Stimulated activated naive CD4-positive, alpha-beta T cell (primary cell): ENCODE measurements around the gene ASB4.
"Not testable (repeated sequence)": the region's sequence is repeated elsewhere in the genome, so short reads cannot be mapped to it uniquely, and the experiment has no call there.

Experiments used
- DNase-seq, 6 experiments: peaks; one replicate each; lab custom pipeline; 2025; lab: John Stamatoyannopoulos, UW

The ASB4 gene, protein sequence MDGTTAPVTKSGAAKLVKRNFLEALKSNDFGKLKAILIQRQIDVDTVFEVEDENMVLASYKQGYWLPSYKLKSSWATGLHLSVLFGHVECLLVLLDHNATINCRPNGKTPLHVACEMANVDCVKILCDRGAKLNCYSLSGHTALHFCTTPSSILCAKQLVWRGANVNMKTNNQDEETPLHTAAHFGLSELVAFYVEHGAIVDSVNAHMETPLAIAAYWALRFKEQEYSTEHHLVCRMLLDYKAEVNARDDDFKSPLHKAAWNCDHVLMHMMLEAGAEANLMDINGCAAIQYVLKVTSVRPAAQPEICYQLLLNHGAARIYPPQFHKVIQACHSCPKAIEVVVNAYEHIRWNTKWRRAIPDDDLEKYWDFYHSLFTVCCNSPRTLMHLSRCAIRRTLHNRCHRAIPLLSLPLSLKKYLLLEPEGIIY

DNA sequence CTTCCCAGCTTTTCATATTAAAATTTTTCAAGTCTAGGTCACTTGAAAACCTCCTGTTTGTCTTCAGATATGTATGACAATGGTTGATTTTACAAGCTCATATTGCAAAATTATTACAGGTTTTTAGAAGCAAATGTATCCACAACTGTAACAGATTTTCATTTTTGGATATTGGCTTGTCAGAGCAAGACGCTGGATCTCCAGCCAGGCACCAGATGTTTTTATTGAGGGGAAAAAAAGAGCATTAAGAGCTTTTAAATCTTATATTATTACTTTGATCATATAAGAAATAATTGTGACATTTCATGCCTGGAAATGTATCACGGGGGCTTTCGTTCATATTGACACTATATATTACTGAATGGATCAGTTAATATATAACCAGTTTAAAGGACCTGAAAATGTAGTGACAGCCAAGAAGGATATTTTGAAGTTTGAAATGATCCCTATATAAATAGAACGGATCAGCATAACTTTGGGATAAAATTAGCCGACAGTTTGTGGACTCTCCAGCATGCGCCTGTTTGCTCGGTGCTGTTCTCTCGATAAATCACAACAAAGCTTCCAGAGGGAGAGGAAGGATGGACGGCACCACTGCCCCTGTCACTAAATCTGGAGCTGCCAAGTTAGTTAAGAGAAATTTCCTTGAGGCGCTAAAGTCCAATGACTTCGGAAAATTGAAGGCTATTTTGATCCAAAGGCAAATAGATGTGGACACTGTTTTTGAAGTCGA, at the start of gene ASB4:
ASB4 (plus strand) TSS at position 553 of the 733 bp plus-strand sequence; CDS start at position 582, 29 bp downstream.
- DNase-seq: no peak

DNA sequence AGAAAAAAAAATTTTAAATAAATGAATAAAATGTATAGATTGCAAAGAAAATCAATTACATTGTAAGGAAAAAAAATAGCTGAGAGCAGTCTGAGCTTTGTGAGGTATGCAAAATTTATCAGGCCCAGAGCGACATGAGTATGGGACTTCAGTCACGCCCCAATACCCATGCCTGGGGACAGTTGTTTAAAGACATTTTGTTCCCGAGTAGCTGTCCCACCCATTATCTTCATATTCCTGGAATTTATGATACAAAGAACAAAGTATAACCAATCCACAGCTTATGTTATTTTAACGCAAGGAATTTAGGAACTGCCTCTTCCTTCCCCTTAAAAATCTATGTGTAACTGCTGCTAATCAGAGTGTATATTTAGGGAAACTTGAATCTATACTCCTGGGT, 49.3 kb upstream of the ASB4 start:
- DNase-seq: no peak

DNA sequence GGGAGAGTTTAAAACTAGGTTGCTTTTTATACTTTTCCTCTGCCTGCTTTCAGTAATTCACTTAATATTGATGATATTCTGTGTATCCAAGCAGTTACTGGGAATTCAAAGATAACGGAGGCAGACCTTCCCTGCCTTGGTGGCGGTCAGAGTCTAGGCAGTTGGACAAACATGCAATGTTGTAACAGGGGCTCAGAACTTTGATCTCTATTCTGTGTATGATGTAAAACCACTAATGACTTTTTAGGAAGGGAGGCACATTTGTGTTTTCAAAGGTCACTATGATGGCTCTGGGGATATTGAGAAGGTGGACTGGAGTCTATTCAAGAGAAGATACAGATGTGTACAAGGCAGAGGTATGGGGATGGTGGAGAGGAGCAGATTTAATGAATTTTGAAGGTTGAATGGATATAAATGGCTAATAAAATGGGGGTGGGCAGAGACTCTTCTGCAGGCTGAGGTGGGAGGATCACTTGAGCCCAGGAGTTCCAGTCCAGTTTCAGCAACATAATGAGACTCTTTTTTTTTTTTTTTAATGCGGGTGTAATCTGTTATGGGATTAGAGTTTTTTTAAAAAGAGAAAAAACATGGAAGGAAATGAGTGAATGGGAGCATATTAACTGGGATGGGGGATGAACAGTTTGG, 45.2 kb upstream of the ASB4 start:
- no peak for DNase-seq

DNA sequence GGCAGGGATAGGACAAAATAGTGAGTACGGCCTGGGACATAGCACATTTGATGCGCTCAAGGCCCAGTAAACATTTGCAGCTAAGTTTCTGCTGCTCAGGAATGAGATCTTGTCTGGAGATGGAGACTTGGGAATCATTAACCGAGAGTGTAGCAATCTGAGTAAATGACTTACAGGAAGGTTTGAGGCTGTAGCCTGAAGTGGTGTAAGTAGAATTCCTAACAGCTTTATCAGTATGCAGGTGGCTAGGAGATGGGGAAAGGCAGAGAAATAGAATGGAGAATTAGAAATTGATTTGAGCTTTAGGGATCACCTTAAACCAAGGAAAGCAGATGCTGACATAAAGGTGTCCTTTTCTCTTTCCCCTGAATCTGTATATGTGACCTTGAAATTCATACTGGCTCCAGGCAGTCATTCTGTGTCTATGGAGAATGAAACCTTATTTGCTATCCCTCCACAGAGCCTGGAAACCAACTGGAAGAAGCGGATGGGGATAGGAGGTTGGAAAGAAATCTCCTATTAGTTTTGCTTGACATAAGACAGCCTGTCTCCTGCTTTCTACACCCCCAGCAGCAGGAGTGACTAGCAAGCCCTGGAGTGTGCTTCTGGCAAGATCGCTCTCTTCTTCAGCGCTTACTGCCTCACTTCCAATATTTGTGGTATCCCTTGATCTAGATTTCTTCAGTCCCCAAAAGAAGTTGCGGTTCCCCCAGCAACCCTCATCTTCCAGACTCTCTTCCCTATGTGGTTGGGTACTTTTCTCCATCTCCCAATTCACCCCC, 44.5 kb upstream of the ASB4 start:
- no peak for DNase-seq

DNA sequence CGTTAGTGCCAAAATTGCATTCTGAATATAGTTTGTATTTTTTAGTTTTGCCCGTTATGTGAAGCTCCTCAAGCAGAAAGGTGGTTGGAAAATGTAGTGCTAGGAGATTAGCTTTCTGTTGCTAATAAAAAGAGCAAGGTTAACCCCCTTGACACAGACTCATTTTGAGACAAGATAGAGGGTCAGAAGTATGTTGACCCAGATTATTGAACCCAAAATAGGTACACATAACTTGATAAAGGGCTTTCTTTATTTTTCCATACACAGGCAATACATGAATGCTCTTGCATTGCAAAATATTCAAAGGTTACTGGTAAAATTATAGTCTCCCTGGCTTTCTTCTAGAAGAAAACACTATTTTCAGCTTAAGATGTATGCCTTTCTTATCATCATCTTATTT, 40.9 kb upstream of the ASB4 start:
- DNase-seq: no peak

DNA sequence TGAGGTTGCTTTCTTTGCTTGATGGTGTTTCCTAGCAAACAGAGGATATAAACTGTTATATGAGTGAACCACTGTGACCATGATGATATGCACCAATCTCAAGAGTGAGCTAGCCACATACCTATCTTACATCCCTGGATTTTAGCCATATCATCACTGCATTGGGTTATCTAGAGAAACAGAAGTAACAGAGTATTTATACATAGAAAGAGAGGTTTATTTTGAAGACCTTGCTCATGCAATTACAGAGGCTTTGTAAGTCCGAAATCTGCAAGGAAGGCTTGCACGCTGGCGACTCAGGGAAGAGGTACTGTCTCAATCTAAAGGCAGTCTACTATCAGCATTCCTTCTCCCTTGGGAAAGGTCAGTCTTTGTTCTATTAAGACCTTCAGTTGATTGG, 39.1 kb upstream of the ASB4 start:
- no peak for DNase-seq

DNA sequence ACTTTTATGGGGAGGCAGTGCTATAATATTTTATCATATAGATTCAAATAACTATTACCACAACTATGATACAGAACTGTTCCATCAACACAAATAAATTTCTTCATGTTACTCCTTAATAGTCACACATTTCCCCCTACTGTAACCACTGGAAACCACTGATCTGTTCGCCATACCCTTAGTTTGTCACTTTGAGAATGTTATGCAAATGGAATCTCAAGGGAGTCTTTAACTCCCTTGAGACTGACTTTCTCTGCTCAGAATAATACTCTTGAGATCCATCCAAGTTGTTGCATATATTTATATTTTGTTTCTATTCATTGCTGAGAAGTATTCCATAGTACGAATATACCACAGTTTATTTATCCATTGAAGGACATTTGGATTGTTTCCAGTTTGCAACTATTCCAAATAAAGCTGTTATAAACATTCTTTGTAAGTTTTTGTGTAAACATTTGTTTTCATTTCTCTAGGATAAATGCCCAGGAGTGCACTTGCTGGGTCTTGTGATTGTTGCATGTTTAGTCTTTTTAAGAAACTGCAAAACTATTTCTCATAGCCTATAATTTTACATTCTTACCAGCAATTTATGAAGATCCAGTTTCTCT, 31.2 kb upstream of the ASB4 start:
- no peak for DNase-seq

DNA sequence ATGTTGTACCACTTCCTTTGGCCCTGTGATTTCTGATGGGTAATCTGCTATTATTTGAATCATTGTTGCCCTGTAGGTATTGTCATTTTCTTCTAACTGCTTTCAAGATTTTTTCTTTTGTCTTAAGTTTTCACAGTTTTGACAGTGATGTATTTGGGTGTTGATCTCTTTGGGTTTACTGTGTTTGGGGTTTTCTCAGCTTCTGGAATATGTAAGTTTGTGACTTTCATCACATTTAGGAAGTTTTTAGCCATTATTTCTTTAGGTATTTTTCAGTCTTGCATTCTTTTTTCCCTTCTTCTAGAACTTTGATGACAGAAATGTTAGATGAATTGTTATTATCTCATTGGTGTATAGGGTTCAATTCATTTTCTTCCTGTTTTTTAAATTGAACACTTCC, 27.8 kb upstream of the ASB4 start:
- DNase-seq: no peak

DNA sequence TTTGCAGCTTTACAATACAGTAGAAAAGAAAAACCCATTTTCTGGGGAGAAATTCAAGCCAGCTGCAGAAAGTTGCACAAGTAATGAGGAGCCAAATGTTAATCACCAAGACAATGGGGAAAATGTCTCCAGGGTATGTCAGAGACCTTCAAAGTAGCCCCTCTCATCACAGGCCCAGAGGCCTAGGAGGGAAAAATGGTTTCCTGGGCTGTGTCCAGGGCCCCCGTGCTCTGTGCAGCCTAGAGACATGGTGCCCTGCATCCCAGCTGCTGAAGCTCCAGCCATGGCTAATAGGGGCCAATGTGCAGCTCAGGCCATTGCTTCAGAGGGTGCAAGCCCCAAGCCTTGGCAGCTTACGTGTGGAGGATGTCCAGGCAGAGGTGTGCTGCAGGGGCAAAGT, 25.1 kb upstream of the ASB4 start:
- not testable (repeated sequence) for DNase-seq

DNA sequence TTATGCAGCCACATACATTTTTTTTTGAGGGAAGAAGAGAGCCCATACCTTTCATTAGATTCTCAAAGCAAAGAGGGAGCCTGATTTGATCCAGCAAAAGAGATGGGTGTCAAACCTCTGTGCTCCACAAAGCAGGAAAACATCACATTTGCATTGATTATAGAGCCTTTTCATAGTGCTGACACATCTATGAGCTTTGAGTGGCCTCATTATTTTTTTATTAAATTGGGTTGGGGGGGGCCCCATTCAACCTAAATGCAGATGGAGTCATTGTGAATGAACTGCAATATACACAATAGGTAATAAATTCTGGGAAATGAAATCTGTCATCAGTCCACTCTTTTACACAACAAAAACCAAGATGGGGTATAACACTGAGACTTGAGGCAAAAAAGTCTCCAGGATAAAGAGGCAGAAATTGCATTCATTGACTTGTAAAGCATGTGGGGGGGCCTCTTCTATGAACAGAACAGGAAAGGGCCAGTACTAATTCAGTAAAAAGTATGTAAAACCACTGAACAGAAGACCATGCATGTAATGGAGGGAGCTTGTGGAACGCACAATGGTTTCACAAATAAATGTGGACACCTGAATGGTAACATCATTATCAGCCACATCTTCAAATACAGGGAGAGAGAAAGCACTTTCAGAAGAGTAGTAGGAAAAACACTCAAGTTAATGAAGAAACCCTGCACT, 17.7 kb upstream of the ASB4 start:
- no peak for DNase-seq

DNA sequence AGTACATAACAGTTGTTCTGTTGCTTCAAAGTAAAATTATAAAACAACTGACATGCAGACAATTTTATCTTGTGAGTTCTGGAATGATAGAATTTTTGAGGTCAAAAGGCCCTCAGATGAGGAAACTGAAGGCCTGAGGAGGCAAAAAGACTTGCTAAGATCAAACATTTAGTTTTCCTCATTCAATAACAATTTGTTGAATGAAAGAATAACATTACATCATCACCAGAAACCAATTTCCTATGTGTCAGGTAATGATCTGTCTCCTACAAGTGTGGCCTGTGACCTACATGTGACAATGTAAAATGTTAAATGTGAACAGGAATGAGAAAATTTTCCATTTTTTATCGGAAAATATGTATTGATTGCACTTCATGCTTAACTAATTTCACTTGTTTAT, 16.6 kb upstream of the ASB4 start:
- no peak for DNase-seq

DNA sequence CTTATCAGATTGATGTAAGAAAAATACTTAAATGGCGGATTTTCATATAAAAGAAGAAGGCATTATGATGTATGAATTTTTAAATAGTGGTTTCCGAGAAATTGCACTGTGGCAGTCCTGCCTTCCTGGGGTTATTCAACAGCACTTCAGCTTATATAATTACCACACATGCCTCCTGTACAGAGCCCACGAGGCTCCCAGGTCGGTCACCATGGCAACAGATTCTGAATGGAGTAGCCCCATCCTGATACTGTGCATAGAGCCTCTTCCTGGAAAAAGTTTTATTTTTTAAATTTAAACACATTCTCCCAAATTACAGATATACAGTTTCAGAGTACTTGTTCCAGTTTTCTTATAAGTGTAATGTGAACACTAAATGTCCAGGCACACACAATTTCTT, 15.9 kb upstream of the ASB4 start:
- no peak for DNase-seq

DNA sequence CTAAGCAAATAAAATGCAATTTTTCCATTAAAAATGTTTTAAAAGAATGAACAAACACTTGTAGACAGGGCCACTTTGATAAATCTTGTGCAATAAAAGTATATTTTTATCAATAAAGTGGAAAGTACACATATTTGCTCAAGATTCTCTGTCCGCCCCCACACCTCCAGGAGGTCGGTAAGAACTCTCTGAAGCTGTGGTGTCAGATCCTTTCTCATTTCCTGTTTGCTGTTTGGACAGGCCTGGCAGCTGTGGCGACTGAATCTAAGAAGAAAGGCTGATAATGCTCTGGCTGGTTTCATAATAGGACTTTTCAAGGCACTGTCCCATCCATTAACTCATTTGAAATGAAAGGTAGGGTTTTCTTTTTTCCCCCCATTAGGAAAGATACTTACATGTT, 15.3 kb upstream of the ASB4 start:
- no peak for DNase-seq

DNA sequence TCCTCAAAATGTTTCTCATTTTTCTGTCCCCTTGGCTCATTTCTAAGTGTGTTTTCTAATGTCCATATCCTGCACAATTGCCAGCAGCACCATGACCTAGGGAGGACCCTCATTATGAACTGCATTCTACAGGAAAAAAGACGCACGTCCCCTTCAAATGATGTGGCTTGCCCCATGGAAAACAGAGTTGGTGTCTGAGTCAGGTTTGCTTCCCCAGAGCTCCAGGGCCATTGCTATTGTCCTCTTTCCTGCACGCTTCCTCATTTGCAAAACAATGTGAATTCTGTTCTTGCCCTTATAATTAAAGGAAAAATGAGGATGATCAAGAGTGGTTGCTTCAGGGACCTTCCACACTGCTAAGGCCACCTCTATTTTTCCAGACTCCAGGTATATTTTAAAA, 14.7 kb upstream of the ASB4 start:
- DNase-seq: no peak

DNA sequence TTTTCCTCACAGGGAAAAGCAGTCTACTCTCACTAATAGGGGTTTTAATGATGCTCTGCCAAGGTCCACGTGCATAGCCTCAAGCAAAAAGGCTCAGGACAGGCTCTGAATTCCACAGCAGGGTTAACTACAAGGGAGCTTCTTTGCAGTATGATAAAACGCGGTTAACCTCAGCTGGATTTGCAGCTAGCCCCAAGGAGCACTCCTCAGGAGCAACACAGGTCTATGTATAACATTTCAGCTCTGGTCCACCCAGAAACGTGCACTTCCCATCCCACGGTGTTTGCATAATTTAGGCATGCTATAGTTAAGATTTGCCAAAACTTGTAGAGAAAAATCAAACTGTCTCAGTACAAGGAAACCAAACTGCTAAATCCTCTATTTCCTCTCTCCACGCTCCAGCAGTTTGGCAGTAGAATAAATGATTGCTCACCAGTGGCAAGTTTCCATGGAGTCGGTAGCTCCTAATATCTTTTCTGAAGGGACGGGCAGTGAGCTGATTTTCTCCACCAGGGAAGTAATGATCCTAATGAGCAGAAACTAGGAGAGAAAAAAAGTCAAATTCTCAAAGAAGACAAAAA, 13.1 kb upstream of the ASB4 start:
- DNase-seq: no peak

DNA sequence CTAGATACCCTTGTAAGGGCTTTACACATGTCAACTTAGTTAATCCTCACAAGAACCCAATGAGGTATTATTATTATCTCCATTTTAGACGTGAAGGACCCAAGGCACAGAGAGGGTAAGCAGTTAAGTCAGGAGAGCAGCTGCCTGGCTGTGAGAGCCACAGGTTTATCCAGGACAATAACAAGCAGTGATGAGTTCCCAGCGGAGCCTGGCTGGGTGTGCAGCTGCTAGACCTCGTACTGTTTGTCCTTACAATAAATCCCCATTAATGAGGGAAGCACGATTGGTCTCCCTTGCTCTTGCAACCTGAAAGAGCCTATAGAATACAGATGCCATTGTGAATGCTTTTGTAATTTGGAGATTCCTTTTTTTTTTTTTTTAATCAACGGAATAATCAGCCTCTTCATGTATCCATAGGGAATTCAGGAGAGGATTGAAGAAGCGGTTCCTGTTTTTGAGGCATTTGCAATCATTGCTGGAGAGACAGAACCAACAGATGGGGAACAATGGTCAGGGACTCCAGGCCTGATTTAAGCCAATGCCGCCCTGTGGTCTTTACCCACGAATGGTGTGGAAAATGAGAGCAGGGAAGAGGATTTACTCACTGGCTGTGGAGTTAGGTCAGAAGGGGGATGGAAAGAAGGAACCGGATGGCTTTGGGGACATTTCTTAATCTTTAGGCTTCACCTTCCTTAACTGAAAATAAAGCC, 12.3 kb upstream of the ASB4 start:
- no peak for DNase-seq

DNA sequence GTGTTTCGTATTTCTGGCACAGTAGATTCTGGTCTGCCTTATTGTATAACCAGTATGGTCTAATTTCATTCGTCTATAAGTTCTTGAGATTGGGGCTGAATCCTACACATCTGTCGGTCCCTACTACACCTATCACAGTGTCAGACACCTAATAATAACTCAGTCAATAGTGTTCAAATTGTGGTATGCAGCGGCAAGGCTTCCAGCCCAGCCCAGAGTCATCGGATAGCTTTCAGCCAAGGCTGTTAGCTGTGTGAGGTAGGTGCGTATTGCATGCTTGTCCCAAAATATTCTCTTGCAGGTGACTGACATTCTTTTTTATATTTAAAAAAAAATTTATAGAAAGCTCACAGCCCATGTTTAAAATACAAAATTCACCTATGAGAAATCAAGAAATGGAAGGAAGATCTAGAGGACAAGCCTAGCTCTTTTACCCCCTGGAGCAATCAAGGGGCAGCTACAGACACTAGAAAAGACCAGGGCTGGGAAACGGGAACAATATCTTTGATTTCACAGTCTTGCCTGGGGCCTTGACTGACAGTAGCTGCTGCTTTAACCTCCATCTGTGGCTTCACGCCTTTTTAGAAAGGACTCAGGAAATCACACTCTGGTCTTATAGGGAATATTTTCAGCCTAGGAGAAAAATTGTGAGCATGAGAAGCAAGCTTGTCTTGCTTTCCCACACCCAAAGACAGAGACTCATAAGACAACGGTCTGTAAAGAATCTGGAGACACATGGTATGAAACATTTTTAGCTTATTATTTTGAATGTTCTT, 9.5 kb upstream of the ASB4 start:
- no peak for DNase-seq

DNA sequence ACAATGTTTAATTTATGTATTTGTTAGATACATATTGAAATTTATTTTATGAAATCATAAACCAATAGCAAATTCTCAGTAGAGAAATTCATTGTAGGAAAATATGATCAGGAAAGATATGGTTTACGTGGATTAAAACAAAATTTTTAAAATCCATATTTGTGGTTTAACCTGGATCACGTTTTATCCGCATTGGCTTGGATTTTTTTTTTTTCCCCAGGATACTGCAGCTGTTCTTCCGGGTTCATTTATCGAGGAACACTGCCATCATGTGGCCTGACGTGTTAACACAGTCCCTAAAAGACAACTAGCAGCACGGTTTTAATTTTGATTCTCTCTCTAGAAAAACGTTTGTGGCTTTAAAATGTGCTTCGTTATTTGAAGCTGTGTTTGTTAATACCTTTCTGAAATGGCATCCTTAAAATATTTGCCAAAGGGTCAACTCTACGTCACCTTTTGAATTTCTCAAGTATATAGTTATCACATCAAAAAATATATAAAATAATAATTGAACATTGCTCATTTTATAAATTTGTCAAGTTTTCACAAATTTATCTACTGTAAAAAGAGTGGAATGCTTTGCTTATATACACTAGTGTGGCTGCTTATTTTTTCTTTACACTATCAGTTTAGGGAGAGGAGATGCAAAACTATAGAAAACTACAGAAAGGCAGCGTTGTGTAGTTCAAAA, 8.7 kb upstream of the ASB4 start:
- DNase-seq: peak in 4 of 6 experiments; percentile 3 to 59 (median 44)
